Renal pelvis (tissue), 4 donors: Measurements from ENCODE around the gene ERC1. TPM values are rescaled to one million over a fixed set of nuclear protein-coding genes. Genes with fewer than 3 reads are reported as not detected.
"Not testable (repeated sequence)": the region's sequence is repeated elsewhere in the genome, so short reads cannot be mapped to it uniquely, and the experiment has no call there.

Experiments used
- DNase-seq: peaks from one replicate; pipeline ENCODE4 v3.0.0-alpha.2; 2013
- polyA plus RNA-seq, 3 donors: library from polyadenylated mRNA; unstranded; fragments of 120-200 nt; gene quantifications; one replicate each; pipeline ENCODE4 v1.2.1, GENCODE V29; 2013; ENCODE audit not compliant: insufficient read length in 3 of 3

The ERC1 gene
- polyA plus RNA-seq, 3 donors: 33.7 to 42.1 (median 34.8) TPM

GRCh38 chr12:1020389-1020788 lies 29.4 kb downstream of the ERC1 start:
- no peak for DNase-seq

GRCh38 chr12:1022032-1022970 lies 31.3 kb downstream of the ERC1 start:
- no peak for DNase-seq

GRCh38 chr12:1030779-1031178 lies 39.8 kb downstream of the ERC1 start:
- no peak for DNase-seq

- DNase-seq: no peak
Observed at GRCh38 chr12:1034243-1034642, 43.2 kb downstream of the ERC1 start.

GRCh38 chr12:1034751-1035457 lies 43.9 kb downstream of the ERC1 start:
- no peak for DNase-seq

GRCh38 chr12:1041478-1041877 lies 50.5 kb downstream of the ERC1 start:
- no peak for DNase-seq

GRCh38 chr12:1044199-1044598 lies 53.2 kb downstream of the ERC1 start:
- no peak for DNase-seq

GRCh38 chr12:1044696-1045095 lies 53.7 kb downstream of the ERC1 start:
- DNase-seq: peak; percentile 7

- no peak for DNase-seq
Observed at GRCh38 chr12:1046727-1047126, 55.7 kb downstream of the ERC1 start.

- DNase-seq: no peak
Observed at GRCh38 chr12:1047898-1048660, 57.1 kb downstream of the ERC1 start.

GRCh38 chr12:1050059-1050707 lies 59.2 kb downstream of the ERC1 start:
- DNase-seq: no peak

GRCh38 chr12:1051672-1052071 lies 60.6 kb downstream of the ERC1 start:
- DNase-seq: not testable (repeated sequence)

- DNase-seq: no peak
Observed at GRCh38 chr12:1053690-1054089, 62.7 kb downstream of the ERC1 start.

GRCh38 chr12:1054117-1054870 lies 63.3 kb downstream of the ERC1 start:
- no peak for DNase-seq

GRCh38 chr12:1056390-1056789 lies 65.4 kb downstream of the ERC1 start:
- no peak for DNase-seq

GRCh38 chr12:1058423-1058822 lies 67.4 kb downstream of the ERC1 start:
- no peak for DNase-seq

GRCh38 chr12:1059162-1059561 lies 68.1 kb downstream of the ERC1 start:
- no peak for DNase-seq

- DNase-seq: no peak
Observed at GRCh38 chr12:1063852-1064251, 72.8 kb downstream of the ERC1 start.

- no peak for DNase-seq
Observed at GRCh38 chr12:1064317-1064716, 73.3 kb downstream of the ERC1 start.

- no peak for DNase-seq
Observed at GRCh38 chr12:1065629-1066028, 74.6 kb downstream of the ERC1 start.

GRCh38 chr12:1069846-1070245 lies 78.8 kb downstream of the ERC1 start:
- DNase-seq: no peak
